Measurements from ENCODE around the gene TFAP2C.
"Not testable (repeated sequence)": the region's sequence is repeated elsewhere in the genome, so short reads cannot be mapped to it uniquely, and the experiment has no call there.

TFAP2C gene

GRCh38 chr20:56637576-56637975 lies 8.5 kb downstream of the TFAP2C start:
- no peak for DNase-seq (ENCODE audit: low read depth in 4 of 4, low spot score in 1 of 4)

GRCh38 chr20:56646599-56646998 lies 17.5 kb downstream of the TFAP2C start:
- no peak for DNase-seq (ENCODE audit: low read depth in 4 of 4, low spot score in 1 of 4)

GRCh38 chr20:56653211-56653610 lies 24.1 kb downstream of the TFAP2C start:
- no peak for DNase-seq (ENCODE audit: low read depth in 4 of 4, low spot score in 1 of 4)

- DNase-seq (ENCODE audit: low read depth in 4 of 4, low spot score in 1 of 4): no peak
Measured at GRCh38 chr20:56656632-56657031, 27.5 kb downstream of the TFAP2C start.

- no peak for DNase-seq (ENCODE audit: low read depth in 4 of 4, low spot score in 1 of 4)
Measured at GRCh38 chr20:56657879-56658278, 28.8 kb downstream of the TFAP2C start.

- DNase-seq (ENCODE audit: low read depth in 4 of 4, low spot score in 1 of 4): not testable (repeated sequence)
Measured at GRCh38 chr20:56658341-56658947, 29.3 kb downstream of the TFAP2C start.

- no peak for DNase-seq (ENCODE audit: low read depth in 4 of 4, low spot score in 1 of 4)
Measured at GRCh38 chr20:56663660-56664059, 34.6 kb downstream of the TFAP2C start.

- DNase-seq (ENCODE audit: low read depth in 4 of 4, low spot score in 1 of 4): no peak
Measured at GRCh38 chr20:56664796-56665195, 35.7 kb downstream of the TFAP2C start.

GRCh38 chr20:56665806-56666205 lies 36.7 kb downstream of the TFAP2C start:
- no peak for DNase-seq (ENCODE audit: low read depth in 4 of 4, low spot score in 1 of 4)

GRCh38 chr20:56673450-56673849 lies 44.3 kb downstream of the TFAP2C start:
- no peak for DNase-seq (ENCODE audit: low read depth in 4 of 4, low spot score in 1 of 4)

- no peak for DNase-seq (ENCODE audit: low read depth in 4 of 4, low spot score in 1 of 4)
Measured at GRCh38 chr20:56676001-56676400, 46.9 kb downstream of the TFAP2C start.

- no peak for DNase-seq (ENCODE audit: low read depth in 4 of 4, low spot score in 1 of 4)
Measured at GRCh38 chr20:56676679-56677078, 47.6 kb downstream of the TFAP2C start.

- no peak for DNase-seq (ENCODE audit: low read depth in 4 of 4, low spot score in 1 of 4)
Measured at GRCh38 chr20:56683077-56683865, 54.2 kb downstream of the TFAP2C start.

GRCh38 chr20:56685879-56686278 lies 56.8 kb downstream of the TFAP2C start:
- DNase-seq (ENCODE audit: low read depth in 4 of 4, low spot score in 1 of 4): no peak

GRCh38 chr20:56687061-56687460 lies 58.0 kb downstream of the TFAP2C start:
- DNase-seq (ENCODE audit: low read depth in 4 of 4, low spot score in 1 of 4): no peak

- DNase-seq (ENCODE audit: low read depth in 4 of 4, low spot score in 1 of 4): no peak
Measured at GRCh38 chr20:56688106-56688505, 59.0 kb downstream of the TFAP2C start.
